T-helper 9 cell (primary cell): Measurements from ENCODE around the gene GRIK2.
"Not testable (repeated sequence)": the region's sequence is repeated elsewhere in the genome, so short reads cannot be mapped to it uniquely, and the experiment has no call there.

Source experiments
- DNase-seq: peaks from one replicate; pipeline ENCODE4 v3.0.0-alpha.2; 2020

GRIK2 gene

DNA sequence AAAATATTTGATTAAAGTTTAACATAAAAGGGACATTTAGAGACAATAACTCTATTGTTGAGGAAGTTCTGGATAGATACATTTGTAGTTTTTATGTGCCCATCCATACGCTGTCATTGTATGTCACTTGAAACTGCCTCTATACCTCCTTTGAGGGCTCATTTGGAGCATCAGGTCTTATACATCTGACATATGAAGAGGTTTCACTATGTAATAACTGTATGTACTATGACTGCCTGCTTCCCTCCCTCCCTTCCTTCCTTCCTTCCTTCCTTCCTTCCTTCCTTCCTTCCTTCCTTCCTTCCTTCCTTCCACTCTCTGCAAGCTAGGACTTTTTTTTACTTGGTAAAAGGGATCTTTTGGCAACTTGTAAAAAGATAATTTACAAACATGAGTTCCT lies 657.5 kb downstream of the GRIK2 start:
- no peak for DNase-seq

DNA sequence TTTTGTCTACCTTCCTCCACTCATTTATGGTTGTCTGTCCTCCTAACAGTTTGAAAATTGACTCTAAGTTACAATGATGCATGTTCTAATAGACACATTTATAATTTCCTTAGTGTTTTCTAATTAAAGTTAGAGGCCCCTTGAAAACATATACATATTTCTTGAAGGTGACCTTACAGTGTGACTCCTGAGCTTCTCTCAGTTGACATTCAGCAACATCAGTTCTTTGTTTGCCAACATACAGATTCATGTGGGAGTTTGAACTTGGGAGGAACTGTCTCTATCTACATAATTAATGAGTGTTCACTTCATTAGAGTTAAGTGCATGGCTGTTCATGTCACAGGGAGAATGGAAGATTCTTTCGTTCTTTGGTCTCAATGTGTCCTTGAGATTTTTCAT lies 658.2 kb downstream of the GRIK2 start:
- no peak for DNase-seq

DNA sequence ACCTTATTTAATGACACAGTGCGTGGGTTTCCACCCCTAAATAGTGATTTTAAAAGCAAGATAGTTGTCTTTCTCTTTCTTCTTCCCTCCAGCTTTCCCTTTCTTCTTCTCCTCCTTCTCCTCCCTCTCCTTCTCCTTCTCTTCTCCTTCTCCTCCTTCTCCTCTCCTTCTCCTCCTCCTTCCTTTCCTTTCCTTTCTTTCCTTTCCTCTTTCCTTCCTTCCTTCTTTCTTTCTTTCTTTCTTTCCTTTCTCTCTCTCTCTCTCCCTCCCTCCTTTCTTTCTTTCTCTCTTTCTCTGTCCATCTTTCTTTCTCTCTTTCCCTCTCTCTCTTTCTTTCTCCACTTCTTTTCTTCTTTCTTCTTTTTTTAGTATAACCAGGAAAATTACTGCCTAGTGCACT lies 670.6 kb downstream of the GRIK2 start:
- DNase-seq: no peak

DNA sequence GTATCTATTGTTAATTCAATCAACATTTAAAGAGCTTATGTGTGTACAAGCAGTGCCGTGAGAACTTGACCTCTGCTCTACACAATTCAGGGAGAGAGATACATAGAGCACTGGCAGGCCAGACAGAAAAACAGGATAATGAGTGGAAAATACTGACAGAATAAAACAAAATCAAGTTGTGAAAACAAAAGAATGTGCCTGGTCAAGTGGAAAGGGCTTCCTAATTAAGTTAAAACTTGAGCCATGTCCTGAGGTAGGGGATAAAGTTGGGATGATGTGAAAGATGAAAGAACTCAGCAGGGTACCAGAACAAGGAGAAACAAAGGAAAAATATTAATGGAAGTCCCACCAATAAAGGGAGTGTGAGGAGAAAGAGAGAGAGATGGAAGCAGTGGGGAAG lies 672.8 kb downstream of the GRIK2 start:
- DNase-seq: no peak

DNA sequence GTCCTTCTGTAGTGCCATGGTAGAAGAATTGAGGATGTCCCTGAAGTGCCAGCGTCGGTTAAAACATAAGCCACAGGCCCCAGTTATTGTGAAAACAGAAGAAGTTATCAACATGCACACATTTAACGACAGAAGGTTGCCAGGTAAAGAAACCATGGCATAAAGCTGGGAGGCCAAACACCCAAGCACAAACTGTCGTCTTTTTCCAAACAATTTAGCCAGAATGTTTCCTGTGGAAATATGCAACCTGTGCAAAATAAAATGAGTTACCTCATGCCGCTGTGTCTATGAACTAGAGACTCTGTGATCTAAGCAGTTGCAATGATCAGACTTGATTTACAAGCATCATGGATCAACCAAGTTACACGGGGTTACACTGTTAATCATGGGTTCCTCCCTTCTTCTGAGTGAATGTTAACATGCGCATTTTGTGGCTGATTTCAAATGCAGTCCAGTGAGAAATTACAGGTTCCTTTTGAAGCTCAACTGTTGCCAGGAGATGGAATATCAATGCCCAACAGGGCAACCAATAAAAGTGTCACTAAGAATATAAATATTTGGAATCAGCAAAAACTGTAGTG lies 674.9 kb downstream of the GRIK2 start:
- no peak for DNase-seq

DNA sequence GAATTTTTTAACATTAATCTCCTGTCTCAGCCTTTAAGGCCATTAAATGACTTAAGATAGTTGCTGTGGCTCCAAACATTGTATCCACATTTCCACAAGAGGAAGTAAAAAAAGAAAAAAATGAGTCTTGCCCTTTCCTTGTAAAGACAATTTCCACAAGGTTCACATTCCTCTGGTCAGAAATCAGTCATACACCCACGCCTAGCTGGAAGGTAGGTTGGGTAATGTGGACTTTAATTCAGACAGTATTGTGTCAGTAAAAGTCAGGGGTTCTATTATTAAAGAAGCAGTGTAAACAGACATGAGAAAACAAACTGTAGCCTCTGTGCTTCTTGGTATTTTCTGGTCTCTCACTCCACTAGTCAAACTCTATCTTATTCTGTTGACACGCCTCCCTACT lies 682.0 kb downstream of the GRIK2 start:
- DNase-seq: no peak

DNA sequence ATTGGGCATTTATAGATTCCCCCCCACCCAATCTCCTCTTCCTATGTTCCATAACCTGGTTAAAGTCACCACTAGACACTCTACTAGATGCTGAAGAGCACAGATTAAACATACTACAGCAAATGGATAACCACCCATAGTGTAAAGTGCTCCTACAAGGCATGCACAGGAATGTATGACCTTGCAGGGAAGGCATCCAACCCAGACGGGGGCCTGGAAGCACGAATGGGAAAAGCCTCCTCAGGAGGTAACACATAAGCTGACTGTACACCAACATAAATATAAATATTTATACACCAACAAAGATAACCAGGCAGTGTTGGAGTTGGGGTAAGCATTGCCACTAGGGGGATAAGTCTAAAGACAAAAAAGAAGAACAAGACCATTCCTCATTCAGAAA lies 691.7 kb downstream of the GRIK2 start:
- DNase-seq: no peak

DNA sequence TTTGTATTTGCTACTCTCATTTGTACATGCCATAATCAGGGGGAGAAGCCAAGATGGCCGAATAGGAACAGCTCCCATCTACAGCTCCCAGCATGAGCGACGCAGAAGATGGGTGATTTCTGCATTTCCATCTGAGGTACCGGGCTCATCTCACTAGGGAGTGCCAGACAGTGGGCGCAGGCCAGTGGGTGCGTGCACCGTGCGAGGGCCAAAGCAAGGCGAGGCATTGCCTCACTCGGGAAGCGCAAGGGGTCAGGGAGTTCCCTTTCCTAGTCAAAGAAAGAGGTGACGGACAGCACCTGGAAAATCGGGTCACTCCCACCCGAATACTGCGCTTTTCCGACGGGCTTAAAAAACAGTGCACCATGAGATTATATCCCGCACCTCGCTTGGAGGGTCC lies 694.7 kb downstream of the GRIK2 start:
- DNase-seq: not testable (repeated sequence)

DNA sequence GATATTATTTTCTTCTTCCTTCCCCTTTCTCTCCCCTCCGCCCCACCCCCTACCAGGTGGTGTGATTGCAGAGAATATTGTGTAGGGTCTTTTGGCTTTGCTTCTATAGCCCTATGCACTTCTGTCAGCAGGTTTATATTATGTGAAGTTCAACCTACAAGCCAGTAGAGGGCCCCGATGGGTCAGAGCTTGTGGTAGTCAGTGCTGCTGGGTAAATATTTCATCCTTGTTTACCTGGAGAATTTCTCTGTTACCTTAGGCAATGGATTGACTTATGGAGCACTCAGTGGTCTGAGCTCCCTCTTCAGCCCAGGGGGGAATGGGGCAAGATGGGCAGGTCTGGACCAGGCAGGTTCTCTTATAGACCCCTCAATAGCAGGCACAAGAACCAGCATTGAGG lies 720.9 kb downstream of the GRIK2 start:
- DNase-seq: no peak

DNA sequence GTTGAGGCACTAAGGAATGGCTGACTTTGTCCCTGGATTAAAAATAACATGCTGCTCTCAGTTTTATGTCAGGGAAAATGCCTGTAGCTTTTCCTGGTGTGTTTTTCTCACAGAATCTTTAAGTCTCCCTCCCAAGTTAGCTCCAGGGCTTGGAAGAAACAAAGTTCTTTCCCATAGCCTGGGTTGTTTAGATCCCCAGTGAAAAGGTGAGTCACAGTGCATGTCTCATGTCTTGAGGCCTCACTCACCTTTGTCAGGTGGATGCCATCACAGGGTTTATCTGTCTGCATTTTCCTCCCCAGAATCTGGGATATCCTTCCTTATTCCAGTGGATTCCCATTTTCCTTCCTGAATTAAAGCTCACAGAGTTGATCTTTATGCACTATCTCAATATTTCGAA lies 722.4 kb downstream of the GRIK2 start:
- DNase-seq: no peak

DNA sequence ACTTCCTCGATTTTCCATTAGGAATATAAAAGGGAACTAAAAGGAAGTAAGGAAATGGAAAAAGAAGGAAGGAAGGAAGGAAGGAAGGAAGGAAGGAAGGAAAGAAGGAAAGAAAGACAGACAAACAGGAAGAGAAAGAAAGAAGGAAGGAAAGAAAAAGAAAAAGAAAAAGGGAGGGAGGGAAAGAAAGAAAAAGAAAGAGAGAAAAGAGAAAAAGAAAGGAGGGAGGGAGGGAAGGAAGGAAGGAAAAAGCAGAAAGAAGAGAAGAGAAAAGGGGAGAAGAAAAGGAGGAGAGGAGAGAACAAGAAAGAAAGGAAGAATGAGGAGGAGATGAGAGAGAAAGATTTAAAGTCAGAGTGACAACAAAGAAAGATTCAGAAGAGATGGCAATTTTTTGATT lies 724.5 kb downstream of the GRIK2 start:
- no peak for DNase-seq
